GM21723 (cell line): ENCODE measurements around the gene MSI2.

Source experiments
- ATAC-seq: cut with Tn5 transposase; IDR thresholded peaks from one replicate; pipeline ENCODE4 v1.9.1; 2021; ENCODE audit warnings: mild to moderate bottlenecking, moderate library complexity; ENCODE audit not compliant: unreplicated experiment

The MSI2 gene

DNA sequence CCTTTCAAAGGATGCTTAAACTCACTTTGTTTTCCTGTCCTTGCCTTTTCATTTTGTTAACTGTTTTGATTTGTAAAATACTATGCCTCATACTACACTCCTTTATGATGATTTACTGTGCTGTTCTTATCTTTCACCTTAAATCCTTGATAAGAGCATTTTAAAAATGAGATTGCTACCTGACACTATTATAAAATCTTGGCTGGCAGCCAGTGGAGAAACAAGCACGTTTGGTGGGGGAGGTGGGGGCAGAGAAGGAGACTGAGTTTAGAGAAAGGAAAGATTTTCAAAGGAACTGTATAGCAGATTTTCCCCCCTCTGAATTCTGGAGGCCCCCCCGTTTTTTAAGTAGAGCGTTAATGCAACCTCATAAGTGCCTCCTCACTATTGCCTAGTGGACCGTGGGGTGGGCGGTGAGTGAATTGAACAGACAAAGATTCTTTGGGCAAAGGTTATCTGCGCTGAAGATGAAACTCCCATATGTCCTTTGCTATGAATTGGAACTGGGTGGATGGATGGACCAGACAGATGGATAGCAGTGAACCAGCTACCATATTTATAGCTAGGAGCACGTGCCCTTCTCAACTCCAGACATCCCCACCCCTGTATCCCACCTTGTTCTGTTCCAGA is 288.6 kb downstream of the MSI2 start:
- ATAC-seq, result no peak

DNA sequence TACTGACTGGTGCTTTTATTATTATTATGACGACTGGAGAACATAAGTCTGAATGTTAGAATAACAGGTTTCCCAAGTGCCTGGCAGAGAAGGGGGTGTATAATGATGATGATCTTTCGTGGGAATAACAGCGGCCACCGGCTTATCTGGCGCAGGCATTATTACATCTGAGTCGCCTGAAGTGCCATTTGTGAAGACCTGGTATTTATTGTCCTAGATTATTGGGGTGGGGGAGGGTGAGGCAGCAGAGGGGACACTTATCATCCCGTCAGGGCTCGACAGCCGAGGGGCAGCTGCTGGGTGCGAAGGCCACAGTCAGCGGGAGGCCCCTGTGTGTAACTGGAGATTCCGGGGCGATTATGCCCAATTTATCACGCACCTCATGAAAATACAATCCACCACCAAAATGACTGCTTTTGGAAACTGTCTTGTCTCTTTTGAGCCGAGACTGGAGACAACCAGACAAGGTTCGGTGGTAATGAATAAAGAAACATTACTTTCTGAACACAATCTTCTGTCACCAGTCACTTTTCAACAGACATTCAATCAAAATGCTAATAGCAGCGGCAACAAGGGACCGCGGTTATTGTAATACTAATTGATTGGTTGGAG is 289.5 kb downstream of the MSI2 start:
- no peak for ATAC-seq

DNA sequence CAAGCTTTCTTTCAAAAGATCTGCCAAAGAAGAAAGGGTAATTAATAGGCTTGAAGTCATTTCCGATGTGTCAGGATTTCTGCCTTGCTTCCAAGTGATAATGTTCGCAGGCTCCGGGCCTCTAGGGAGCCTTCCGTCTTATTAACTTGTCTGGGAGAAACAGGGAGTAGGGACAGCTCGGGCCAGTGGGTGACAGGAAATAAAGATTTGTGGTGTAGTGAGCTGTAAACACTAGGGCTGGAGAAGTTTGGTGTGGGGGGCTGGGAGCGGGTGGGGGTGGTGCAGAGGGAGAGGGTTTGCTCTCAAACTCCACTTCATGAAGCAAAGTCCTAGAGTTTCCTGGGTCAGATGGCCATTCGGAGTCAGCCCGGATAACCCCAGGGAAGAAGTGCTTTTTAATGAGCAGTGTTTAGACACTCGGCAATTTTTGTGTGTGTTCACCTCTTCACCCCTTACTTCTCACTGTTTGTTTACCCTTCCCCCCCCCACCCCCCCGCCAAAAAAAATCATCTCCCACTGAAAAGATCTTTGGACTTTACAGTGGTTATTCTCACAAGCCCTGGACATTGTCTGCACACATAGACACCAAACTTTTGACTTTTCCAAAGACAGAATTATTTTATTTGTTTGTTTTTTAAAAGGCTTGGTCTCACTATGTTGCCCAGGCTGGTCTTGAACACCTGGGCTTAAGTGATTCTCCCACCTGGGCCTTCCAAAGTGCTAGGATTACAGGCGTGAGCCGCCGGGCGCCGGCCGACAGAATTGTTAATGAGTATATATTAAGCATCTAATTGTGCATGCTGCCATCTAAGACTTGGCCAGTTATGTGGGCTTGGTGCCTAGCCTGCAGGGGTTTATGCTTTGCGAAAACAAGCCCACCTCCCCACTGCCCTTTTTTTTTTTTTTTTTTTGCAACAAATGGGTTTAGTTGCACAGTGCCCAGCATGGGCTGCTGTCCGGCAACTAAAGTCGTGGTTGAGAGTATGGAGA is 292.4 kb downstream of the MSI2 start:
- no peak for ATAC-seq

DNA sequence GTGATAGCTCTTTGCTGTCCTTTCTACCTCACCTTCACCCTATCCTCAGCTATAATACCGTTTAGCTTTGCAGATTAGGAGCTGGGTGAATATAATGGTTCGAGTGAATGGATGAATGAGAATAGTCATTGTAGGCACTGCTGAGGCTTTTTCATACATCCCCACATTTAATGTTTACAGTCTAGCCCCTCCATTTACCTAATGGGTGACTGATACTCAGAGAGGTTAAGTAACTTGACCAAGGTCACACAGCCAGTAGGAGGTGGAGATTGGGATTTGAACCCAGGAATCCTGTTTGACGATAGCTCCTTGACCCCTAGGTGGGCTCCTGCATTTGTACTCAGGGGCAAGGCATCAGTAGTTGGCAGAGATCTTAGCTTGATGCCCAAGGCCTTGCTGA is 293.1 kb downstream of the MSI2 start:
- ATAC-seq, result no peak

DNA sequence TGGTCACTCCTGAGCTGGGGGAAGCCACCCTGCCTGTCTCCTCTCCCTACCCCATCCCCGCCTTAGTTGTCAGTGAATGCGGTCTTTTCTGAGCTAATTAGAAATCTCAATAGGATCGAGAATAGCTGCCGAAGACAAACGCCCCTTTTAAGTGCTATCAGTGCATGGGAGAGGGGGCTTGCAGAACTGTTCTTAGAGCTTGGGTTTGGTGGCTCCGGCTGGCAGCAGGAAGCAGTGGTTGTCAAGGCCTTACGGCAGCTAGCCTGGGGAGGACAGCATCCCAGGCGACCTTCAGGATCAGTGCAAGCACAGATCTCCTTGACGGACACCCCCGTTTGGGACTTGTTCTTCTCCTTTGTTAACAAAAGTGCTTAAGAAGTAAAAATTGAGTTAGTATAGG is 293.7 kb downstream of the MSI2 start:
- ATAC-seq, result no peak

DNA sequence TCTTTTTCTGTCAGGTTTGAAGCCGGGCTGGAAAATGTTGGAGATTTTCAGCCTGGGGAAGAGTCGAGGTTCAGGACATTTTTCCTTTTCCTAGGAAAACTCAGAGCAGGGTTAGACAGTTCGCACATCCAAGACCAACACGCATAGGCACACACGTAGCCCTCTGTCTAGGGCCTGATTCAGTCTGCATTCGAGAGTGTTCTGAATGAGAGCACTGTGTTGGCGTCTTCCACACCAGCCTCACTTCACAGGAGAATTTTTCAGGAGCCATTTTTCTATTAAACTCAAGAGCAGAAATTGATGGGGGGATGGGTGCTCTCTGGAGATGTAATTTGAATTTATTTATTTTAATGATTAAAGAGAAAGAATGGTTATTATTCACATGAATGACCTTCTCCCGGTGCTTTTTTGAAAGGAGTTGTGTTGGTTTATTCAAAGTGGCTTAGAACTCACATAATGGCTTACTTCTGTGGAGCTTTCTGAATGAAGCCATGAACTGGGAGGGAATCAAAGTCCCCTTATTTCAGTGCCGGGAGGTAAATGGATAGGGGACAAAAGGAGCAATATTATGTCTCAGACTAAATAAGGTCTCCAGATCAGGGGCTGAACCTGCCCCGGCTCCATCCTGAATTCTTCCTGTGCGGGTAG is 294.5 kb downstream of the MSI2 start:
- no peak for ATAC-seq

DNA sequence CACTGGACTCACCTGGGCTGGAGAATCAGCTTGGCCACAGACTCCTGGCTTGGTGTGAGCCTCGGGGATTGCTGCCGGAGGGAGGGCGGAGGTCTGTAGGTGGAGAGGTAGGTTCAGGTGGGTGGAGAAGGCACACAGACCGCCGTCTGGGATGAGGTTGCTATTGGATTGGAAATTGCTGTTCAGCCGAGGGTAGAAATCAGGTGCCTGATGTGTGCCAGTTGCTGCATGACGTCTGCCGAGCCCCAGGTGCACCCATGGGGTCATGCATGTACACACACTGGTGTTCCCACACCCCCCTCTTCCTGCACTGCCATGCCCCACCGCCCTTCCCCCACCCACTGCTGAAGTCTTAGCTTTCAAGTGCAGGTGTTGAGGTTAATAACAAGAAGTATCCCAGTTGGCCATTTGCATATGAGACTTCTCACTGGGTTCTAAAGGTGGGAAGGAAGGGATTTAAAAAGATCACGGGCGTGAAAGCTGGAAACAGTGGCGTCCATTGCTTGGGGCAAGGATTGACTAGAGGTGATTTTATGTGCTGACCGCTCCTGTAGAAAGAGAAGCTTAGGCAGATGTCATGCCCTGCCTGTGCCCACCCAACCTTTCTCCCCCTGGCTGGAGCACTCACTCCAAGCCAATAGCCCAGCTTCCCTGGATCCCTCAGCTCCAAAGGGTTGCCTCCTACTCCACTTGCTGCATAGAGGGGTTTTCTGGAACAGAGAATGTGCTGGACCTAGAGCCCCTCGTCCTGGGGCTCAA is 295.2 kb downstream of the MSI2 start:
- peak; percentile 72 for ATAC-seq

DNA sequence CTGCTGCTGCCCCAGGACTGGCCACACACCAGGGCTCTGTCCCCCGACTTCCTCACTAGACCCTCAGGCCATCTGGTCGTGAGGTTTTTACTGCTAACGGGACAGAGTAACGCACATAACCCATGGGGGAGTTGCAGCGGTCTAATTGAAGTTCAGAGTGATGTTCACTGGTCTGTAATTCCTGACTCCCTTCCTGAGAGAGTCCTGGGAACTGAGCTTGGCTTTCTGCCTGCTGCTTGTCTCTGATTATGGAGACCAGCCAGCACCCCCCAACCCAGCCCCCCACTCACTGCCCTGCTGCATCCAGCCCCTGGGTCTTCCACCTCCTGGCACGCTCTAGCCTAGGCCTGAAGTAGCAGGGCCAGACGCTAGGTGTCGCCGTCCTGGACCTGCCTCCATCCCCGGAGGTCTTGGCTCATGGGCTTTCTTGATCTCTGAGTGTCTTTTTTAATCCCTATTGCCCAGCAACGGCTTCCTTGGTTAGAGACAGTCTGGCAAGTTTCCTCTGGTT is 295.8 kb downstream of the MSI2 start:
- ATAC-seq, result peak; percentile 44

DNA sequence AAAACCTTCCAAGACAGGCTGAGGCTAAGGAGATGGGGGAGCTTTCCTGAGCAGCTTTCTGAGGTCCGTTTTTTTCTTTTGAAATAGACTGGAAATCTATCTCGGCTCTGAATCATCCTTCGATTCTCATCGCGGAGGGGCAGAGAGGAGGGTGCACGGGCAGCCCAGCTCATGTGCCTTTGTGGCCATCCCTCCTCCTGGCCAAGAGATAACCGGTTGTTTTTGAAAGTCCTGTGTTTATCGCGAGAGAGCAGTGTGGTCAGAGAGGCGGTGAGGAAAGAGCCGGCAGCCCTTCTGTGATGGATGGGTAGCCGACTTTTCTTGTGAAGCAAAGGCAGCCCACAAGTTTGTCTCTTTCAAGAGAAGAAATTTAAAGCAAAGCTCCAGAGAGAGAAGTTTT is 297.2 kb downstream of the MSI2 start:
- ATAC-seq, result no peak

DNA sequence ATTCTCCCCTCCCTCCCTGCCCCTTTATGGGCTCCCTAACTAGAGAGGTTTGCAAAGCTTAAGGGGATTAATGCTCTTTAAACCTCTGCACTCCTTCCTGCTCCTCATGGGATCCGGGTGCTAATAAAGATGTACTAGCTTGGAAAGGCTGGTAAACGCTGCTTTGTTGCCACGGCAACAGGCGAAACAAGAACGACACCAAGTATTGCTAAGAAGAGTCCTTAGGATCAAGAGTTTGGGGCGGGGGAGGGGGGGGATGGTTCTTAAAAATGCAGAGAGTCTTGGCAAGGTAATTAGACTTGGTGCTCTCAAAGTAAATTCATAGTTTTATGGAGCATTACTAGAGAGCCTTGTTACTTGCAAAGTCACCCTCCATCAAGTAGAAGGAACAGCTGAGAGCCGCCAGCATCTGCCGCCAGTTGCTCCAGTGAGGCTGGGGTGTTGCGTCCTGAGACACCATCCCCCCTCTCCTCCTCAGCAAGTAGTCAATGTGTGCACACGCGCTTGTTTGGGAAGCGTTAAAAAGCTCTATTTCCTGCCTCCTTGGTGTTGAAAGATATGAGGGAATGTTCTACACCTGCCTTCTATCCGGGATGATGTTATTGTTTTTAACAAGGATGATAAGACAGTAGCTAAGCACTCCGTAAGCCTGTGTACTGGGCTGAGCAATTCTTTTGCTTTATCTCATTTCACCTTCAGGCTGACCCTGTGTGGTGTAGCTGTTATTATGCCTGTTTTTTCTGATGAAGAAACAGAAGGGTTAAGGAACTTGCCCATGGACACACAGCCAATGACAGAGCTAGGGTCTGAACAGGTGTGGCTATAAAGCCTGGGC is 297.9 kb downstream of the MSI2 start:
- no peak for ATAC-seq

DNA sequence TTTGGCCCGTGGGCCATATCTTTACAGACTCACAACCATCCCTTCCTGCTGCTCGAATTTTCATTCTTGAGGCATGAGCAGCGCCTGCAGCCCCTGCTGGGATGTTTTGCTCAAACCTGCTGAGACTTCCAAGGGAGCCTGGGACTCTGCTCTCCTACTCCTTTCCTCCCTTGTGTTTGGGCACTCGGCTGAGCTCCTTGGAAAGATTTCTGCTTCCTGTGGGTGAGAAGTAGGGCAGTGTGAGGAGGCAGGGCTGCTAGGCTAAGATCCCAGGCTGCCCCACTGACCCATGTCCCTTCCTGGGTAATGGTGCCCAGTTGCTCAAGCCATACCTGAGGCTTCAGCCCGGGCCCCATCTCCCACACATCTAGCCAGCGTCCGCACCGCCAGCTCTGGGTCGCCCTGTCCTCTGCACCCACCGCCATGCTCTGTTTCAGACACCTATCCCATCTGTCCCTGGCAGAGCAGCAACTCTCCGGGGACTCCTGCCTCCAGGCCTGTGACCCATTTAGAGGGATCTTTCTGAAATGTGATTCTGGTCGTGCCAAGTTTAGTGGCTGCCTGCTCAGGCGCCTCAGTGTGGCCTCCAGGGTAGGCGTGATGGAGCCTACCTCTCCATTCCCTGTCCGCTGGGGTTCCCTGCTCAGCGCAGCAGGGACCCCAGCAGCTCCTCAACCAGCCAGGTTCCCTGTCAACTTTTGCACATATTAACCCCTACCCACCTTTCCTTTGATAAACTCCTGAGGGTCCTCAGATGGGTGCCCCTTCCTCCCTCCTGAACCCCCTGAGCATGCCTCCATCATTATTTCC is 298.7 kb downstream of the MSI2 start:
- ATAC-seq, result no peak

DNA sequence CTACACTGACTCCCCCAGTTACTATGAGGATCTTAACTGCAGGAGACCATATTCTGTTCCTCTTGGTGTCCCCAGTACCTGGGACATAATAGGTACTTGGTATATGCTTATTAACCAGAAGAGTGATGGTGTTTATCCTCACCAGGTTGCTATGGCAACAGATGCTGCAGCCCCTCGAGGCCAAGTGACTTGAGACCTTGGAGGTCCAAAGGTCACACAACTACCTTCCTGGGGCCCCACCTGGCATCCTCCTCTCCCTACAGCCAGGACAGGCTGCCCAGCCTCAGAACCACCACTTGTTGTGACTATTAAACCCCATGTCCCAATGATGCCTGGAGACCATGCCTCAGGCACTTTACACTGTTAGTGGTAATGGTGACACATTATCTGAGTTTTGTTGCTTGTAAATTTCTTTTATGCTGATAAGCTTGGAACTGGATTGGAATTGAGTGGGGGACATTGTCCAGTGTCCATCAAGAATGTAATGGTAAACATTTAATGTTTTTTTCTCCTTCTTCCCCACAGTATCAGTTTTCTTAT is 299.4 kb downstream of the MSI2 start:
- no peak for ATAC-seq

DNA sequence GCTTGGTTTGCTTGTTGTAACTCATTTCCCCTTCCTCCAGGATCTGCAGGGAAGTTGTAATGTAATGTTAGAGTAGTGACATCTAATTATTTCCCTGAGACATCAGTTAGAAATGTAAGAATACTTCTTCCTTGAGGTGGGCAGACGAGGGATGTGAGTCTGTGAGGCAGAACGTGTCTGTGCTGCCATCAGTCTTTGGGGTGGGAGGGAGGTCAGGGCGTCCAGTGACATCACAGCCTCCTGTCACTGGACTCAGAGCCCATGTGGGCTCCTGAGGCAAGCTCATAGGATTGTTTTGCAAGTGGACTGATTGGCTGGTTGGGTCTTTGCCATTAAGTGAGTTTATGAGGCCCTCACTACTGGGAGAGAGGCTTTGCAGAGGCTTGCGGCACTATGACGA is 300.0 kb downstream of the MSI2 start:
- ATAC-seq, result no peak

DNA sequence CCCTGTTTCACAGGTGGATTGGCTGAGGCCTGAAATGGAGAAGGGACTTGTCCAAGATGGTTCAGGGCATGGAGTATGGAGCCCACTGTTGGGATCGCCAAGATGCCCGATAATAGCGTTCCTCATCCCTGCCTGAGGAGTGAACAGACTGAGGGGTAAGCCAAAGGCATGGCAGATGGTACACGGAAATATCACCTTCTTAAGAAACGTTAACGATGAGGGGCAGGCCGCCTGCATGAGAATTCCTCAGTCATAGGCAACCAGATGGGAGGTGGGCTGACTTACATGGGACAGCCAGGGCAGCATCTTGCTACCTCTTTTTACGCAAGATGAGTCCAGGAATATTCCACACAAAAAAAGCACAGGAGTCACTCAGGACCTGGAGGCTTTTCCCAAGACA is 300.7 kb downstream of the MSI2 start:
- ATAC-seq, result no peak

DNA sequence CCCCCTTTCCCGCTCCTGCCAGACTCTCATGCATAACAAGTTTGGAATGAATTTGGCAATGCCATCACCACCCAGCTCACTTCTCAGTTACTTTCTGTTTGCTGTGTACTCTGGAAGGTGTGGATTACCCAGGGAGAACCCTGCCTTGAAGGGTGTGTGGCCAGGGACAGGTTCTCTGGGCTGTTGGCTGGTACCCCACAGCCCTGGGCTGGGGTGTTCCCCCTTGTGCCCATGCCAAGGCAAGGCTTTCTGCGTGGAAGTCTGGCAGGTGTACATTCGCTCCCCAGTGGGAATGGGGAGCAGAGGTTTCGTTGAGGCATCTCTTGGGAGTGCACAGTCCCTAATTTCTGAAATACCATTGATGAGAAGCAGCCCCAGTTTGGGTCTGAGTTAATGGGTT is 301.1 kb downstream of the MSI2 start:
- ATAC-seq, result no peak

DNA sequence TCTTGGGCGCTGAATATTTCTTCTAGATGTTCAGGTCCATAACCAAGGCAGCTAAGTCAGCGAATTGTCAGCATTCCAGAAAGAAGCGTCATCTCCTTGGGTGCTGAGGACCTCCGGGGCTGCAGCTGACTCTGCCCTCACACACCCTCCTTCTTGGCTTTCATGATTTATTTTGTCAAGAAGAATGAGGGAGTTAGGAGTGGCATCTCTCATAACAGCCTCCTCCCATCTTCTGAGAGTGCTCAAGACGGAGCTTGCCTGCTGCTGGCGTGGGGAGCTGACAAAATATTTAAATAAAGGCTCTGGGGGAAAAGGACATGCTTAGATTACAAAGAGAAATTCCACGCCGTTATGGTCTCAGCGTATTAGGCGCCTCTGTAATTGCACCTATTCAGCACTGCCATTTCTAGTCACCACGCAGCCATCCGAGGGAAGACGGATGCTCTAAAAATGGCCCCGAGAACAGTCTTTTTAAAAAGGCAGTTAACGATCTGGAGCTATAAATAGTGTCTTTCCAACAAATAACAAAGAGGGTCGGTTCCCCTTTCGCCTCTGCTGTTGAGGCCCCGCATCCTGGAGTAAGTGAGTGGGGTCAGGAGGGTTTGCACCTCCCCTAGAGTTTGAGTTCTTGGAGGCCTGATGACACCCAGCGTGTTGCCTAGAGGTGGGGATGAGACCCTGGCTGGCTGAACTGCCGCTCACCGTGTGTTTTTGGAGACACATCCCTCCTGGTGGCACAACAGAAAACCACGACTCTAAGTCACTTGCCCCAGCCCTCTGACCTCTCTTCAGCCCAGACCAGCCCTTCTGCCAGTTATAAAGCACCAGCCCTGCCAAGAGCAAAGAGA is 301.7 kb downstream of the MSI2 start:
- ATAC-seq, result no peak

DNA sequence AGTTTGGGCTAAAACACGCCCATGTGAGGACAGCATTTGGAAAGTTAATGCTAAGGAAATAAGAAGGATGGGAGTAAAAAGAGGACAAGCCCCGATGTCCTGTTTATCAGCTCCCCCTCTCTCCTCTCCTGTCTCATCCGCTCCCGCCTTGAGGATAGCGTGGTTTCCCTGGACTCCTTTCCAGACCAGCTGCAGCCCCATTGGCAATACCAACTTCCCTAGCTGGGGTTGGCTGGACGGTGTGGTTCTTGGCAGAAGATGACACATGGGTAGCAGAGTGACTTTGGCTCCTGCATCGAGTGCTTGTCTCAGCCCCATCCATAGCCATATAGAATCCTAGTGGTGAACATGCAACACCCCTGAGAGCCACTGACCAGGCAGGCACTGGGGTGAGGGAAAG is 302.9 kb downstream of the MSI2 start:
- no peak for ATAC-seq
